WI38 (cell line): ENCODE measurements around the gene SUMF2.
"Not testable (repeated sequence)": the region's sequence is repeated elsewhere in the genome, so short reads cannot be mapped to it uniquely, and the experiment has no call there.

Source experiments
- H3K4me3 ChIP-seq: 2 replicates; pipeline ENCODE4 v1.5.1; 2011; ENCODE audit warnings: low read depth, mild to moderate bottlenecking, control low read depth, low read length
- TF ChIP-seq, protein P1 (sequence below): IDR thresholded peaks from 2 replicates; pipeline ENCODE4 v1.5.1; 2012; ENCODE audit warnings: low read depth, mild to moderate bottlenecking, control low read depth, low read length

Gene SUMF2

GRCh38 chr7:56087445-56087844, 23.4 kb downstream of the SUMF2 start:
- no peak overlapping the region for H3K4me3 ChIP-seq
- TF ChIP-seq, protein P1, sequence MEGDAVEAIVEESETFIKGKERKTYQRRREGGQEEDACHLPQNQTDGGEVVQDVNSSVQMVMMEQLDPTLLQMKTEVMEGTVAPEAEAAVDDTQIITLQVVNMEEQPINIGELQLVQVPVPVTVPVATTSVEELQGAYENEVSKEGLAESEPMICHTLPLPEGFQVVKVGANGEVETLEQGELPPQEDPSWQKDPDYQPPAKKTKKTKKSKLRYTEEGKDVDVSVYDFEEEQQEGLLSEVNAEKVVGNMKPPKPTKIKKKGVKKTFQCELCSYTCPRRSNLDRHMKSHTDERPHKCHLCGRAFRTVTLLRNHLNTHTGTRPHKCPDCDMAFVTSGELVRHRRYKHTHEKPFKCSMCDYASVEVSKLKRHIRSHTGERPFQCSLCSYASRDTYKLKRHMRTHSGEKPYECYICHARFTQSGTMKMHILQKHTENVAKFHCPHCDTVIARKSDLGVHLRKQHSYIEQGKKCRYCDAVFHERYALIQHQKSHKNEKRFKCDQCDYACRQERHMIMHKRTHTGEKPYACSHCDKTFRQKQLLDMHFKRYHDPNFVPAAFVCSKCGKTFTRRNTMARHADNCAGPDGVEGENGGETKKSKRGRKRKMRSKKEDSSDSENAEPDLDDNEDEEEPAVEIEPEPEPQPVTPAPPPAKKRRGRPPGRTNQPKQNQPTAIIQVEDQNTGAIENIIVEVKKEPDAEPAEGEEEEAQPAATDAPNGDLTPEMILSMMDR: no peak

- TF ChIP-seq, protein P1: no peak
Observed at GRCh38 chr7:56091591-56091990, 27.5 kb downstream of the SUMF2 start.

DNA sequence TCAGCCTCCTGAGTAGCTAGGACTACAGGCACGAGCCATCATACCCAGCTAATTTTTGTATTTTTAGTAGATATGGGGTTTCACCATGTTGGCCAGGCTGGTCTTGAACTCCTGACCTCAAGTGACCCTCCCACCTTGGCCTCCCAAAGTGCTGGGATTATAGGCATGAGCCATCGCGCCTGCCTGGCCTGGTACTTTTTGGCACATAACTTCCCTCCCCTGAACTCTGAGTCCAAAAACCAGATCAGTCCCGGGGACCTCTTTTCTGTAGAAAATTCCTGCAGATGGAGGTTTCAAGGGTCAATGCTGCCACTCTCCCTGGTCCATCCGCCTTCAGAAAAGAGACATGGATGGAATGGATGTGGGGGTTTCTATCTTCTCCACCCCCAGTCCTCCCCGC, 28.3 kb downstream of the SUMF2 start:
- H3K4me3 ChIP-seq: not testable (repeated sequence)

More at GRCh38 chr7:56091591-56091990, 27.5 kb downstream of the SUMF2 start:
- no peak overlapping the region for H3K4me3 ChIP-seq

DNA sequence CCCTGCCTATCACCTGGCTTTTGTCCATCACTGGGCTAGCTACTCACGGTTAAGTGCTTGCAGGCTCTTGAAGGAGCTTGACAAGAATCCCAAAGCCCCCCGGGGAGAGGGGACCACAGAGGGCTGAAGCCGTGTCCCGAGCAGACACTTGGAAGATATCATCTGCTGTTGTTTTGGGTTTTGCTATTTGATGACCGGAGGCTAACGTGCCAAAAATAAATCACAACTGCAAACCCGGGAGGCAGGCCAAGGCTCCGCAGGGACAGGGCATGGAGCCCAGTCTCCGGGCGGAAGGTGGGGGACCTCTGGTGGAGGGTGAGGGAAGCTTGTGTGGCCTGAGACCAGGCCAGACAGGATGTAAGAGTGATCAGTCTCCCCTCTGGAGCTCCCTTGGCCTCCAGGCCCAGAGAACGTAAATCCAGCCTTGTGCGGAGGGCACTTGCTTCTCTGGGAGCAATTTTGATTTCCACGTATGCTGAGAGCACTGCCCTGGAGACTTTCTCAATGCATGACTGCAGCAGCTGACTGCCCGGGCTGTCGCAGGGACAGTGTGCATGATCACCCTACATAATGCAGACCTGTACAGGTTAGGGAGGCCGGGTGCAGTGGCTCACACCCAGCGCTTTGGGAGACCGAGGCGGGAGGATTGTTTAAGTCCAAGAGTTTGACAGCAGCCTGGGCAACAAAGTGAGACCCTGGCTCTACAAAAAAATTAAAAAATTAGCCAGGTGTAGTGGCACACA, 28.9 kb downstream of the SUMF2 start, which contains the start of gene PHKG1:
Gene PHKG1, minus strand, starts transcription at position 164 of the 743 bp plus-strand sequence. CDS start 4,011 bp downstream, outside the sequence.
- no peak within 1 kb of the TSS for H3K4me3 ChIP-seq
- TF ChIP-seq, protein P1: peak; percentile 69

GRCh38 chr7:56097700-56098099, 33.6 kb downstream of the SUMF2 start:
- TF ChIP-seq, protein P1: no peak
- no peak overlapping the region for H3K4me3 ChIP-seq

GRCh38 chr7:56098187-56099008, 34.3 kb downstream of the SUMF2 start:
- H3K4me3 ChIP-seq: not testable (repeated sequence)

DNA sequence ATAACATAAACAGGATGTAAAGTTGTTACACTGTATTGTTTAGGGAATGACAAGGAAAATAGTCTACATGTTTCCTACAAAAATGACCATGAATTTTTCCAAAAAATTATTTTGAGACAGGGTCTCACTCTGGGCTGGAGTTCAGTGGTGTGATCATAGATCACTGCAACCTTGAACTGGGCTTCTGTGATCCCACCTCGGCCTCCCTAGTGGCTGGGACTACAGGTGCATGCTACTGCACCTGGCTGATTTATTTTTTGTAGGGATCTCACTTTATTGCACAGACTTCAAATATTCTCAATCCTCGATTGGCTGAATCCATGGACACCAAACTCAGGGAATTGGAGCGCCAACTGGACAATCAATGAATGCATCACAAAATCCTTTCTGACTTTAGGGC, 35.6 kb downstream of the SUMF2 start:
- TF ChIP-seq, protein P1: no peak

DNA sequence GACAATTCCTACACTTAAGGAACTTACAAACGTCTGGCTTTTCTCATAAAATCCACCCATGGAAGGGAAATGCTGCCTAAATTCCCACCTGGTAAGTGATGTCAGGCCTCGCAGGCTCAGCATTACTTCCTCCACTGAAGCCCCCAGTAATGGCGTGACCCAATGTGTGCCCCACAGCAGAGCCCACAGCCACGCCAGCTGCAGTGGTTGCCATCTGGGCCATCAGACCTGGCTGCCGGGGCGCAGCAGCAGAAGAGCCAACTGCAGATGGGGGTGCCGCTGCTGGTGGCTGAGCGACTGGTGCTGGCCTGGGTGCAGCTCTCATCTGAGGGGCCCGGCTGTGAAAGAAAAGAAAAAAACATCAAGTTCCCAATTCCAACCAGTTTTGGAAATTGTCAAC, 40.1 kb downstream of the SUMF2 start:
- not testable (repeated sequence) for H3K4me3 ChIP-seq

More for the DNA sequence above, 35.6 kb downstream of the SUMF2 start:
- no peak overlapping the region for H3K4me3 ChIP-seq
